HEK293 (cell line): ENCODE results near the gene NOD2.

ENCODE experiments used
- CTCF ChIA-PET: fragments of 350-600 bp; formaldehyde crosslinking; extraction: SDS; loops from one replicate; lab custom pipeline; 2021; ENCODE audit warnings: antibody characterized with exemption; lab: Yijun Ruan, JAX
- POLR2A ChIA-PET: fragments of 300-600 bp; formaldehyde crosslinking; extraction: SDS; loops from one replicate; lab custom pipeline; 2020; ENCODE audit warnings: antibody characterized with exemption, inconsistent platforms; lab: Yijun Ruan, JAX
- H3K27ac ChIP-seq: fragments of 200-500 bp; sonication (Bioruptor generic); 2 replicates; pipeline ENCODE4 v1.5.1; 2014; ENCODE audit warnings: low read depth, low read length, control low read depth, inconsistent platforms; ENCODE audit errors: extremely low read depth
- H3K36me3 ChIP-seq, 2 experiments: fragments of 200-500 bp in 1 of 2; sonication (Bioruptor generic) in 1 of 2; 1 replicate in 1 of 2; 2 replicates in 1 of 2; pipeline ENCODE4 v1.5.1; 2014 to 2017; ENCODE audit warnings: inconsistent platforms in 2 of 2, low read length in 2 of 2; ENCODE audit not compliant: control insufficient read depth in 2 of 2, insufficient read depth in 1 of 2
- H3K4me1 ChIP-seq: fragments of 200-500 bp; sonication (Bioruptor generic); 2 replicates; pipeline ENCODE4 v1.5.1; 2014; ENCODE audit warnings: mild to moderate bottlenecking, low read length, inconsistent platforms; ENCODE audit not compliant: control insufficient read depth, insufficient read depth
- H3K4me3 ChIP-seq: 2 replicates; pipeline ENCODE4 v1.5.1; 2011; ENCODE audit warnings: low read depth, mild to moderate bottlenecking, control low read depth, low read length, moderate library complexity
- H3K9me3 ChIP-seq: fragments of 200-500 bp; sonication (Bioruptor generic); 2 replicates; pipeline ENCODE4 v1.5.1; 2014; ENCODE audit warnings: low read depth, low read length, inconsistent platforms; ENCODE audit not compliant: control insufficient read depth, insufficient read depth
- GLIS2 ChIP-seq: fragments of 450-650 bp; formaldehyde crosslinking; IDR thresholded peaks from 2 replicates; pipeline ENCODE4 v1.5.1; 2016; ENCODE audit warnings: missing biosample characterization, missing genetic modification characterization
- HOXD13 ChIP-seq: sonication (generic); formaldehyde crosslinking; IDR thresholded peaks from 2 replicates; pipeline ENCODE4 v1.8.0; 2022; ENCODE audit warnings: missing genetic modification reagents, borderline replicate concordance
- OVOL3 ChIP-seq: fragments of 450-650 bp; formaldehyde crosslinking; IDR thresholded peaks from 2 replicates; pipeline ENCODE4 v1.5.1; 2016; ENCODE audit warnings: missing biosample characterization, missing genetic modification characterization
- REPIN1 ChIP-seq: fragments of 450-650 bp; formaldehyde crosslinking; IDR thresholded peaks from 2 replicates; pipeline ENCODE4 v1.5.1; 2017; ENCODE audit warnings: missing biosample characterization, missing genetic modification characterization, low read depth
- ZBTB7A ChIP-seq: fragments of 450-650 bp; formaldehyde crosslinking; IDR thresholded peaks from 2 replicates; pipeline ENCODE4 v1.5.1; 2016; ENCODE audit warnings: low read depth, missing biosample characterization, missing genetic modification characterization
- ZFP37 ChIP-seq: fragments of 450-650 bp; formaldehyde crosslinking; IDR thresholded peaks from 2 replicates; pipeline ENCODE4 v1.5.1; 2016; ENCODE audit warnings: missing biosample characterization, missing genetic modification characterization
- ZFP69B ChIP-seq: fragments of 450-650 bp; formaldehyde crosslinking; IDR thresholded peaks from 2 replicates; pipeline ENCODE4 v1.5.1; 2016; ENCODE audit warnings: missing biosample characterization, missing genetic modification characterization
- ZNF10 ChIP-seq: fragments of 450-650 bp; formaldehyde crosslinking; IDR thresholded peaks from 2 replicates; pipeline ENCODE4 v1.5.1; 2017; ENCODE audit warnings: missing biosample characterization, missing genetic modification characterization
- ZNF140 ChIP-seq: fragments of 450-650 bp; formaldehyde crosslinking; IDR thresholded peaks from 2 replicates; pipeline ENCODE4 v1.5.1; 2016; ENCODE audit warnings: missing biosample characterization, missing genetic modification characterization
- ZNF155 ChIP-seq: fragments of 450-650 bp; formaldehyde crosslinking; IDR thresholded peaks from 2 replicates; pipeline ENCODE4 v1.5.1; 2016; ENCODE audit warnings: missing biosample characterization, missing genetic modification characterization
- ZNF19 ChIP-seq: fragments of 450-650 bp; formaldehyde crosslinking; IDR thresholded peaks from 2 replicates; pipeline ENCODE4; 2016; ENCODE audit warnings: missing biosample characterization, missing genetic modification characterization, low read depth
- ZNF223 ChIP-seq: fragments of 450-650 bp; formaldehyde crosslinking; IDR thresholded peaks from 2 replicates; pipeline ENCODE4 v1.5.1; 2016; ENCODE audit warnings: missing biosample characterization, missing genetic modification characterization
- ZNF248 ChIP-seq: fragments of 450-650 bp; formaldehyde crosslinking; IDR thresholded peaks from 2 replicates; pipeline ENCODE4 v1.5.1; 2017; ENCODE audit warnings: missing biosample characterization, missing genetic modification characterization
- ZNF280D ChIP-seq: fragments of 450-650 bp; formaldehyde crosslinking; IDR thresholded peaks from 2 replicates; pipeline ENCODE4 v1.5.1; 2016; ENCODE audit warnings: missing biosample characterization, missing genetic modification characterization
- ZNF37A ChIP-seq: fragments of 450-650 bp; IDR thresholded peaks from 2 replicates; pipeline ENCODE4 v1.5.1; 2018; ENCODE audit warnings: missing biosample characterization, missing genetic modification characterization
- ZNF555 ChIP-seq: fragments of 450-650 bp; formaldehyde crosslinking; conservative IDR thresholded peaks from 2 replicates; pipeline ENCODE4 v1.5.1; 2017; ENCODE audit warnings: missing biosample characterization, mild to moderate bottlenecking, missing genetic modification characterization, inconsistent platforms
- ZNF560 ChIP-seq: fragments of 450-650 bp; formaldehyde crosslinking; IDR thresholded peaks from 2 replicates; pipeline ENCODE4 v1.5.1; 2017; ENCODE audit warnings: missing biosample characterization, missing genetic modification characterization, borderline replicate concordance
- ZNF664 ChIP-seq: fragments of 450-650 bp; formaldehyde crosslinking; IDR thresholded peaks from 2 replicates; pipeline ENCODE4 v1.5.1; 2016; ENCODE audit warnings: missing biosample characterization, missing genetic modification characterization
- ZNF776 ChIP-seq: fragments of 450-650 bp; formaldehyde crosslinking; IDR thresholded peaks from 2 replicates; pipeline ENCODE4 v1.5.0; 2017; ENCODE audit warnings: missing biosample characterization, missing genetic modification characterization, borderline replicate concordance
- TF ChIP-seq, protein P1 (sequence below): fragments of 450-650 bp; formaldehyde crosslinking; IDR thresholded peaks from 2 replicates; pipeline ENCODE4 v1.5.1; 2016; ENCODE audit warnings: missing biosample characterization, missing genetic modification characterization
- TF ChIP-seq, protein P2 (sequence below): fragments of 450-650 bp; formaldehyde crosslinking; IDR thresholded peaks from 2 replicates; pipeline ENCODE4 v1.5.1; 2016; ENCODE audit warnings: missing biosample characterization, missing genetic modification characterization

The NOD2 gene

GRCh38 chr16:50680556-50680893, 12.9 kb upstream of the NOD2 start:
- no peaks in the 10 kb centered on the region for H3K9me3 ChIP-seq
- no peaks in the 10 kb centered on the region for H3K36me3 ChIP-seq
- no peak overlapping the region for H3K27ac ChIP-seq
- H3K4me1 ChIP-seq = no peaks in the 10 kb centered on the region
- ChIA-PET POLR2A (no interaction called here), CTCF (interaction anchor here (0.8 to 7.1 kb wide), 3 partner anchors 9 to 15 kb away, joined by 3 to 39 read pairs (median 3); no protein-coding TSS in a partner anchor)
- no peak for TF ChIP-seq GLIS2 (tag by site-specific recombination)
- TF ChIP-seq, protein P1, sequence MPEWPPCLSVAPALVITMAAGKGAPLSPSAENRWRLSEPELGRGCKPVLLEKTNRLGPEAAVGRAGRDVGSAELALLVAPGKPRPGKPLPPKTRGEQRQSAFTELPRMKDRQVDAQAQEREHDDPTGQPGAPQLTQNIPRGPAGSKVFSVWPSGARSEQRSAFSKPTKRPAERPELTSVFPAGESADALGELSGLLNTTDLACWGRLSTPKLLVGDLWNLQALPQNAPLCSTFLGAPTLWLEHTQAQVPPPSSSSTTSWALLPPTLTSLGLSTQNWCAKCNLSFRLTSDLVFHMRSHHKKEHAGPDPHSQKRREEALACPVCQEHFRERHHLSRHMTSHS (tag by site-specific recombination) = no peak
- TF ChIP-seq, protein P2, sequence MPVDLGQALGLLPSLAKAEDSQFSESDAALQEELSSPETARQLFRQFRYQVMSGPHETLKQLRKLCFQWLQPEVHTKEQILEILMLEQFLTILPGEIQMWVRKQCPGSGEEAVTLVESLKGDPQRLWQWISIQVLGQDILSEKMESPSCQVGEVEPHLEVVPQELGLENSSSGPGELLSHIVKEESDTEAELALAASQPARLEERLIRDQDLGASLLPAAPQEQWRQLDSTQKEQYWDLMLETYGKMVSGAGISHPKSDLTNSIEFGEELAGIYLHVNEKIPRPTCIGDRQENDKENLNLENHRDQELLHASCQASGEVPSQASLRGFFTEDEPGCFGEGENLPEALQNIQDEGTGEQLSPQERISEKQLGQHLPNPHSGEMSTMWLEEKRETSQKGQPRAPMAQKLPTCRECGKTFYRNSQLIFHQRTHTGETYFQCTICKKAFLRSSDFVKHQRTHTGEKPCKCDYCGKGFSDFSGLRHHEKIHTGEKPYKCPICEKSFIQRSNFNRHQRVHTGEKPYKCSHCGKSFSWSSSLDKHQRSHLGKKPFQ = no peak
- no peak for TF ChIP-seq ZNF664 (tag by site-specific recombination)
- TF ChIP-seq OVOL3 (tag by site-specific recombination) = no peak
- no peak for TF ChIP-seq ZNF37A (tag by site-specific recombination)
- no peak for TF ChIP-seq ZNF140 (tag by site-specific recombination)
- H3K4me3 ChIP-seq = no peak overlapping the region

DNA sequence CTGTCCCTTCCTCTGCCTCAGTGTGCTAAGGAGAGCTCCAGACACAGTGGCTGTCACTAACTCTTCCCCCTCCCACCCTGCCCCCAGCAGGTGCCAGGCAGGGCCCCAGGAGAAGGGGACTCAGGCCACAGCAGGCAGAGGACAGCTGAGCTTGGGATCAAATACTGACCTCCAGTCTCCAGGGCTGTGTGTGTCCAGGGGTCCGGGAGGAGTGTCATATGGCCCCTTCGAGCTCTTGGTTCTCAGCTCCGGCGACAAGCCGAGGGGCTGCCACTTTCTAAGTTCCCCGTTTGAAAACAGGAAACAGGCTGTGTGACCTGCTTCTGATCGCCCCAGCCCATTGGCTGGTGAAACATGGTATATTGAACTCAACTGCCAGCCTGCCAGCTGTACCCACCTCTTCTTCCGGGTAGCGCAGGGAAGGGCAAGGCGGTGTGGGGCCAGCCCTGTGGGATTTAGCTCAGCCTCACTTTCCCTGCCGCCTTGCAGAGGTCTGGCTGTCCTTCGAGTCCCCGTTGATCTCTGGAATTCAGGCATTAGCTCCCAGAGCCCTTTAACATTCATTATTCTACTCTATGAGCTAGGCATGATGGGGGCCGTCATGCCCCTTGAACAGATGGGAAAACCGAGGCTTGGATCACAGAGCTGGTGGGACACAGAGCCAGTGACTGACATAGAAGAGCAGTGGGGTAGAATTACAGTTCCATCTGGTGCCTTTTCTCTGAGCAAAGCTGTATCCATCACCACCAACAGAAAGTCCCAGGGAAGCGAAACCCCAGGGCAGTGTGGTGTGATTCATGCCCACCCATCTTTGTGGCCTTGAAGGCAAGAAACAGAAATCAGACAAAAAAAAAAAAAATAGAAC, 12.2 kb upstream of the NOD2 start, which contains the start of gene SNX20:
Gene SNX20 (minus strand): TSS at position 292 of the 865 bp plus-strand sequence. CDS start 3,786 bp downstream, outside the sequence.
- ChIA-PET CTCF (interaction anchor here (0.6 to 7.1 kb wide), 4 partner anchors 10 to 315 kb away, joined by 3 to 39 read pairs (median 3); no protein-coding TSS in a partner anchor), POLR2A (no interaction called here)
- no peak for TF ChIP-seq ZNF19 (tag by site-specific recombination)
- TF ChIP-seq ZNF248 = no peak
- TF ChIP-seq ZNF223 (tag by site-specific recombination) = no peak
- TF ChIP-seq OVOL3 (tag by site-specific recombination) = no peak
- TF ChIP-seq ZNF155 (tag by site-specific recombination) = no peak
- TF ChIP-seq REPIN1 (tag by site-specific recombination) = no peak
- TF ChIP-seq ZNF10 = no peak
- no peak for TF ChIP-seq ZNF776 (tag by site-specific recombination)
- TF ChIP-seq ZNF555 (tag by site-specific recombination) = no peak
- no peak for TF ChIP-seq ZBTB7A (tag by site-specific recombination)
- TF ChIP-seq ZFP37 (tag by site-specific recombination) = no peak
- no peak for TF ChIP-seq ZNF560 (tag by site-specific recombination)
- TF ChIP-seq ZNF280D (tag by site-specific recombination) = no peak
- no peak for TF ChIP-seq HOXD13
- no peak for TF ChIP-seq ZFP69B (tag by site-specific recombination)
- no peaks in the 10 kb centered on the region for H3K4me1 ChIP-seq
- H3K4me3 ChIP-seq = no peak within 1 kb of the TSS
- H3K36me3 ChIP-seq = no peaks in the 10 kb centered on the region
- no peaks in the 10 kb centered on the region for H3K9me3 ChIP-seq
- H3K27ac ChIP-seq = no peak within 1 kb of the TSS
